Fibroblast of skin of abdomen (primary cell): ENCODE results near the gene GULP1.
A peak's percentile ranks its signal among the peaks of the same experiment; 100 is the strongest.
"Not testable (repeated sequence)": the region's sequence is repeated elsewhere in the genome, so short reads cannot be mapped to it uniquely, and the experiment has no call there.

Source experiments
- DNase-seq: peaks from one replicate; pipeline ENCODE4 v3.0.0-alpha.2; 2013

The GULP1 gene

DNA sequence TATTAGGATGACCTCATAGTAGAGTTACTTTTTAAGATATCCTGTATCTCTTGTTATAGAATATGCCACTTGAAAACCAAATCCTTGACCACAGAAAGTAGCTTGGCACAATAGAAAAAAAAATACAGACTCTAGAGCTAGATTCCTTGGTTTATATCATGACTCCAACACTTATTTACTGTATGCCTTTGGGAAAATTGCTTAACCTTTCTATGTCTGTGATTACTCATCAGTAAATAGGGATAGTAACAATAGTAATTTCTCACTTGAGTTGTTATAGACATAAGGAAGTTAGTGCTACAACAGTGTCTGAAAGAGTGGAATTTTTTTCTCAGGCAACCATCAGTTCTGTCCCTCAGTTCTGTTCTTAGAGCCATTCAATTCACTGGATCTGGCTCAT is 193.8 kb downstream of the GULP1 start:
- no peak for DNase-seq

DNA sequence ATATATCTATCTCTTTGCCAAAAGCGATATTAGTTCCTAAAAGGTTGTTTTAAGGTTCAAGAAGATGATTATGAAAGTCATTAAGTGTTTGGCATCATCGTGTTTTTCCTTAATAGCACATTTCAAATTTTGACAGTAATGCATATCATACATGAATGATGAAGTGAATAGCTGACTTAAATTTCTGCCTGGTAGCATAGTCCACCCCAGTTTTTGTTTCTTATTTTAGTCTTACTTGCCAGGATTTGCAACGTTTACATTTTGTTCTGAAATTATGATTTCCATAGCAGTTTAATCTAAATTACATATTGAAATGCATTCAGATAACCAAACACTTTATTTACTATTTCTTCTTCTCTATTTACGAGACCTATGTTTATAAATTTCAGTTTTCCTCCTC is 201.1 kb downstream of the GULP1 start:
- DNase-seq = no peak

DNA sequence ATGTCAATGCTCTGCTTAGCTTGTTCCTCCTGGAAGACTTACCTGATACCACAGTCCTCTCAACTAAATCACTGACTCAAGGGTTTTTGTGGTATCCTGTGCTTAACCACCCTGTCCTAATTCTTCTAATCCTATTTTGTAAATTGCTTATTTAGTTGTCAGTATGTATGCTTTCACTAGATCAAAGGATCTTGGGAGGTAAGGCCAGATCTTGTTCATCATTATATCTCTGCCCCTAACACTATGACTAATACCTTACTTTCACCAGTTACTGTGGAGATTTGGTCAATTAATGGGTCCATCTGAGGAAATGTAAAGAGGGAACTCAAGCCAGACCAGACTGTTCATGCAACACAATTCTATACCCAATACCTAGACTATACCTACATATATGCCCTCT is 203.2 kb downstream of the GULP1 start:
- no peak for DNase-seq

DNA sequence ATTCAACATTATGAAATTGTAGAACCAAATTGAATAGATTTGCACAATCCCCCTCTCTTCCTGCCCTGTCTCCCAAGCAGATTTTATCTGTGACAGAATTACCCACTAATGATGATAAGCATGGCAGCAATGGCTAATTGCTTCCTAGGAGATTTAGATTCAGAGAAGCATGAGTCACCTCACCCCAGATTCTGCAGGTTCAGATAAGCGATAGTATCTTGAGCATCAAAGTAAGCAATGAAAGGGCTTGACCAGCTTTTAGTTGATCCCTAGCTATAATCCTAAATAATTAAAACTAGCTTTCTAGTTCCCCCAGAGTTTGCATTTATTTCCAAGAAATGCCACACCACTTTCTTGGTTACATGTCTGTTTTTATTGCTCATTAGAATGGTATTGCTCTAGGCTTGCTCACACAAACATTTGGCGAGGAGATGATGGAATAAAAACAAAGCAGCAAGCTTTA is 204.3 kb downstream of the GULP1 start:
- peak; percentile 39 for DNase-seq

DNA sequence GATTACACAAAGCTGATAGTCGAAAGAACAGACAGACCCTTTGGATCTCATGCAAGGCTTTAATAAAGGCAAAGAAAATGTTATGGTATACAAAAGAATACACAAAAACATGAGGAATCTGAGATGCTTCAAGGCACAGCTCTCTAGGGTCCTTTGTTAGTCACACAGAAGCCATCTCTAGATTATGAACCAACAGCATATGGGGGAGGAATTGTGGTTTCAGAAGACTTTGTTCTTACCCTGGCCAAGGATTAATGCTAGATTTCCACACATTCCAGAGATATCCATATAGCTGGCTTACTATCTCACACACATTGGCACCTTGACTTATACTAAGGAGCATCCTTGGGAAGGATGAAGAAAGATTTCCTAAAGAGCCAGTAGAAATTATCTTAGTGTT is 206.1 kb downstream of the GULP1 start:
- DNase-seq = peak; percentile 34

DNA sequence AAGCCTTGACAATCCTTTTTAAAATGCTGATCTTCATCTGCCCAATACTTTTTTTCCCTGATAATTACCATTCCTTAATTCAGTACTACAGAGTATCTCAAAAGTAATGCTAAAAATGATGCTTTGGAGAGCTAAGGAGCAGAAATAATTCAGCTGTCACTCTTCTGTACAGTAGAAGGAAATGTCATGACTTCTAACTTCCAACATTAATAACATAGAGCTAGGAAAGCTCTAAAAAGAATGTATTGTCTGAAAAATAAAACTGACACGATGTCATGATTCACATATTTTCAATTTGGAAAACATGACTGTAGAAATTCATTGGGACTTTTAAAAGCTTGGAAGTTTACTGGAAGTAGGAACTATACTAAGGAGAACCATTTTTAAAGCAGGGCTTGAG is 212.3 kb downstream of the GULP1 start:
- DNase-seq = no peak

DNA sequence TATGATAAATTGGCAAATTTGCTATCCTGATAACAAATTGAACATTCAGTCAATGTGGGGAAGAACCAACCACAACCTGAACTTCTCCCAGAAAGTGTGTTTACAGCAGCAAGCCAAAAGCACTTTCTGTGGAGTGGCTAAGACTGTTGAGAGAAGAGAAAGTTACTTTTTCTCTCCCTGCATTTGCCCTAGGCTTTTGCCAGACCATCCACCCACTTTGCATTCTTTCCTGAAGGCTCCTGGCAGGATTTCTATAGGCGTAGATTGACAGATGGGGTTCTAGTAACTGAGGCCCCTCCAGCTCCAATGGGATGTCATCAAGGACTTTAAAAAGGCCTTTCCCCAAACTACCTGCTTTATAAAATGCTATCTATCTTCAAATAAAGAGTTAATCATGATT is 215.2 kb downstream of the GULP1 start:
- DNase-seq = no peak

DNA sequence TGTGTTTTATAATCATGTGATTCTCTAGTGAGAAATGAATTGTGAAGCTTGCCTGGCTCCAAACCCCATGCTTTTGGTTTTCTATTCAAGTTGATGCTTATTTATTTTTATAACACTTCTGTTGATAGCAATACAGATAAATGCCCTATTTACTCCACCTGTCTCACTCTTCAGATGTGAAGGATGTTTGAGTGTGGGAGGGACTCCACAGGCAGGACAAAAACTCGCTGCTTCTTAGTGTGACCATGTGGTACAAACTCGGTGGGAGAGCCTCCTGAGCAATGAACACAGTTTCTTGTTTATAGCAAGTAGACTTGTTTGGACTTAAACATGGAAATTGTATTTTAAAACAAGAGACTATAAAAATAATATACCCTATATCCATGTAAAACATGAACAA is 219.7 kb downstream of the GULP1 start:
- DNase-seq = no peak

DNA sequence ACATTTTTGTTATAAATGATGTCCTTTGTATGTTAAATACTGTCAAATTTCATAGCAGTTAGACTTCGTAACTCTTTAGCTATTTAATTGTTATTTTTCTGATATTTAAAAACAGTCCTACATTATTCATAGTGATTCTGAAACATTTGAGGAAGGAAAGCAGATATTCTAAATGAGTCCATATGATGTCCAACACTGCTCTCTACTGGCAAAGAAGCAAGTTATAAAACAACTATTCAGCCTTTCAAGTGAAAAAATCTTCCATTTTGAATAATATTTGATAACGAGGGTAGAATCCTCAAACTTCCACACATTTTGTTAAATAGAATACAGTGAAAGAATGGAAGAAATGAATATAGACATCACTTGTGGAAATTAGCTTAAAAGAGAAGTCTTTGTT is 220.8 kb downstream of the GULP1 start:
- DNase-seq = peak; percentile 67

DNA sequence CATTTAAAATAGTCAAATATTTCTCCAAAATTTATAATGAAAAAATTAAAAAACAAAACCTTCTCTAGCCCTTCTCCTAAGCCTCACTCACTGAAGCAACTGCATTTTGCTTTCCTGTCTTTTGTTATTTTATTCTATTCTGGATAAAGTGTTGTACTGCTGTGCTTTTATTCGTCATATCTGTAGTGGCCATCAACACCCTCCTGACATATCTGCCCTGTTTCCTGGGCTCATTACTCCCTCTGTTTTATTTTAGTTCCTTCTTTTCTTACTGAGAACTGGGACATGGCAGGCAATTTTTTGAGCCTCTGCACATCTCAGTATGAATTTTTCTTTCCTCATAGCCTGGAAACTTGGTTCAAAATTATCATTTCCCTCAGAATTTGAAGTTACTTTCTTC is 224.2 kb downstream of the GULP1 start:
- DNase-seq = no peak

DNA sequence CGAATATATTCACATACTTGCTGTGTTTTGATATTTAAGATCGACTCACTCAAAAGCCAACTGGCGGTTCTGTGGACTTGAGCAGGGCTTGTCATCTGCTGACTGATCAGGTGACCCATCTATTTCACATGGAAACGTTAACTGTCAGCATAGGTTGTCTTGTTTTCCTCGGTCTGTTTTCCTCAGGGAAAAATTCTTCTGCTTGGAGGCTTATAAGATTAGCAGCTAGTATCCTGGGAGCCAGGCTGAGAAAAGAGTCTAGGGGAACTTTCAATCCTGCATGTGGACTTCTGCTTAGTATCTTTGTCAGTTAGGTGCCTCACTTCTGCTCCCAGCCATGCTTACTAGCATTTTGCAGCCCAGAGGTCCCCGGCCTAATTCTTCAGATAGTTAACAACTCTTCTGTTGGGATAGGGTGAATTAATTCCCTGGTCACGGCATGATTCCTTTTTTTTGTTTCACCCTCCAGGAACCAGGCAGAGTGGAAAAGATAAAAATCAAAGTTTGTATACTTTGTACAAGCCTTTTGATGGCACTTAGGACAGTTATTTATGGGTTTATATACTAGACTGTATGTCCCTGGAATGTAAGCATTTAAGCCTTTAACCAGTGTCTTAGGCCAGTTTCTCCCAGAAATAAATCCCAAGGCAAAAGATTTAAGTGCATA is 226.0 kb downstream of the GULP1 start:
- peak; percentile 16 for DNase-seq

DNA sequence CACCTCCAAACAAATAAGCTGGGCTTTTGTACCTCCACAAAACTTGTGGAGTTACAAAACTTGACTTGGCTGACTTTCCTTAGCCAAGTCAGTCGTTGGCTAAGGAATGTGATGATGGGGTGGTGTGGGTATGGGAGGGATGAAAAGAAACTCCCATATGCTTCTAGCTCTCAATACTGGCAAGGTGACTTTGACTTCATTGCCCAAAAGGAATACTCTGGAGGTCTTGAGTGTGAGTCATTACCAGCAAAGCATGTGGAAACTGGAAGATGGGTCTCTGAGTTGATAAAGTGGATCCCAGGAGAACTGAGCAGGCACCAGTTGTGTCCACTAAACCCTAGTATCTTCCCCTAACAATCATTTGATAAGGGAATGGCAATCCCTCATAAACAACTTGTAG is 226.7 kb downstream of the GULP1 start:
- DNase-seq = peak; percentile 67

DNA sequence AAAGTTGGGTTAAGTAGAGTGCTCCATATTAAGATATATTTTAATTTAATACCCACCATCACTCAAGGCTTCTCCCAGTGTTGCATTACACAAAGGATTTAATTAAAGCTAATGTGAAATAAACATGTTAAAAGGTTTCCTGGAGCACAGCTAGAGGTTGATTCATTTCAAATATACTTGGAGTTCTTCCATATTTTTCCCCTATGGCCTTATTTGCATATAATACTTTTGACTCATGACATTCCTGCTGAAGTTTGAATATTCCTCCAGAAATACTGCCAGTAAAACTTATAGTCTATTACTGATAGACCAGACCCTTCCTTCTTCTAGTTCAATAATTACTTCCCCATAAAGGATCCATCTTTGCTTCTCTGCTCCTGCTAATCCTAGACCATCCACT is 227.5 kb downstream of the GULP1 start:
- DNase-seq = peak; percentile 83

DNA sequence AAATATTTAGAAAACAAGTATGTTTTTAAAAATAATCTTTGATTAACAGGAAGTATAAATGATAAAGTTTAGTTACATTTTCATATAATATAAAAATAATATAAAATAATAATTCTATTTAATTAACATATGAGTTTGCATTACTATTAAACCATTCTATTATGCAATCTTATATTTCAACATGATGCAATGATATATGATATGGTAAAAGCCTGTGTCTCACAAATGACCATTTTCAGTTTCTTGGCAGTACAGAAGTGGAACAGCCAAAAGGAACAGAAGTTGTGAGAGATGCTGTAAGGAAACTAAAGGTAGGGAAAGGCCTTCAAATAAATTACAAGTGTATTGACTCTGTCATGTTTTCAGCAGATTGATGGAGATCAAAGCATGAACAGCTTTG is 230.8 kb downstream of the GULP1 start:
- DNase-seq = no peak

DNA sequence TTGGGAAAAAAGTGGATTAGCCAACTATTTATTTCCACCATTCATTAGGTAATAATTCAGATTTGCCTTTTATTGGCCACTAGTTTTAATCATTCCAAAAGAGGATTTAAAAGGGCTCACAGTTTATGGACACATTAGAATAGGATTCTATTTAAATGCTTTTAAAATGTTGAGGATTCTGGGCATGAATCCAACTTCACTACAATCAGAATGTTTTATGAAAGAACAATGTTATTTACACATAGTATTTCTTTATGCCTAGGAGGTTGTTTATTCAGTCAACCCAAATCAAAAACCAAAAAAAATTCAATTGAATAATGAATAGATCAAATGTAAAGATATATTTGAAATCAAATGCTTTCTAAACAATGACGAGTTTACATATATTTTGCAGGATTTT is 232.2 kb downstream of the GULP1 start:
- DNase-seq = peak; percentile 14

DNA sequence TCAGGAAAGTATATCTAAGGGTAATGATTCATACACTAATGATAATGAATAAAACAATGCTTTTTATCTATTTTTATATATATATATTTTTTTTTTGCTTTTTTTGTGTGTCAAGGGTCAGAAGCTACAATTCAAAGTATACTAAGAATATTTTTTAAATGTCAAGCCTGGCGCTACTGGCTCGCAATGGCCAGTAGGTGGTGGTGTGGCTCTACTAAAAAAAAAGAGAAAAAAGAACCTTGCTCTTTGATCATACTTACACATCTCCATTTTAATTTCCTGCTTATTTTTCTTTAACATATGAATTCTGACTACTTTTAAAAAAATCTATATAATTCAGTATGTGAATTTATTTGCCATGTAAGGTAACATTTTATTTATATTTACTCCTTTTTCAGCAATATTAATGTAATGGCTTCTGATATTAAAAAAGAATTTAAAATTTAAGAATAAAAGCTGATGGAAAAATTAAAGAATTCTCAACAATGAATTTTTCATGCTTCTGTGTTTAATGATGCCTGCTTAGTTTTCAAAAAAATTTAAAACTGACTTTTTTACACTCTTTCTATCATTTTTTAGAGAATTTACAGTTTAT is 232.9 kb downstream of the GULP1 start:
- peak; percentile 71 for DNase-seq

DNA sequence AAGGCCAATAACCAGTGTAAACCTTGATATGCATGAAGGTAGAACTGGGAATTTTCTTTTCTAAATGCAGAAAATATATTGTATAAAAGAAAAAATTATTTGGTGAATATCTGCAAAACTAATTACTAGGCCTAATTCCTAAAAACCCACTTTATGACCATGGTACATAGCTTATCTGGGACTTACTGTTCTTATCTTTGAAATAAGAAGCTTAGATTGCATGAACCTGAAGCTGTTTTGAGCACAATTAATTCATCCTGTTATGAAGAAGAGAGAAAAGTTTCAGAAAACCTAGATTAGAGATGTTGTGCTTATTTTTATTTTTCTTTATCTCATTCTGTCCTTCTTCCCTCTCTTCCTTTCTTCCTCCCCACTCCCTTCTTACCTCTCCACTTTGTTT is 235.0 kb downstream of the GULP1 start:
- no peak for DNase-seq

DNA sequence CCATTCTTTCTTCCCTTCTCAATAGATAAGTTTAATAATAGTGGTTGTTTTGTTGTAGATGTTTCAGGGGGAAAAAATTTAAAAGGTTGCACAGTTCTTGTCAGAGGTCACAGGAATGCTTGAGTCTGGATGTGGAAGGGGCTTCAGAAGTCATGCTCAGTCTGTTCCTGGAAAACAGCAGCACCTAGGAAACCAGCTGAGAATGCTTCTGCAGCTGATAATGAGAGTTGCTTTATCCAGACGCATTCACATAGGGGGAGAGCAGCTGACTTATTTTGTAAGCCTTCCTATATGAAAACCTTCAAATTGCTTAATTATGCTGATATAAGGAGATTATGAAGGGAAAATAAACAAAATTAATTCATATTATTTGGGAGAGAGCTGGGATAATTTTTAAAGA is 235.5 kb downstream of the GULP1 start:
- DNase-seq = peak; percentile 46

DNA sequence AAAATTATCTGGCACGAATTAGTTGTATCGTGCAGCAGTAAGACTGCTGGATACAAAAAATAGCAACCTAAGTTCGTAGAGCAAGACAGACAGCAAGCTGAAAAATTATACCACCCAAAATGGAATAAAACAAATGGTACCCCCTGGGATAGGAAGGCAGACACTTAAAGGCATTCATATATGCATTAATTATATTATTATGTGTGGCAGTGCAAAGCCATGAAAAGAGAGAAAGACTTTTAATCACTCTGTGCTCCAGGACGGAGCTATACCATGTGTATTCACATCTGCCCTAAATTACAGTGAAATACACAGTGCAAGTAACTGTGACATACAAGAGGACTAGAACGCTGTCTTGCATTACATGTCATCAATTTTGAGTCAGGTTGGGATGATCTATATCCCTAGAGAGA is 235.9 kb downstream of the GULP1 start:
- DNase-seq = peak; percentile 44

DNA sequence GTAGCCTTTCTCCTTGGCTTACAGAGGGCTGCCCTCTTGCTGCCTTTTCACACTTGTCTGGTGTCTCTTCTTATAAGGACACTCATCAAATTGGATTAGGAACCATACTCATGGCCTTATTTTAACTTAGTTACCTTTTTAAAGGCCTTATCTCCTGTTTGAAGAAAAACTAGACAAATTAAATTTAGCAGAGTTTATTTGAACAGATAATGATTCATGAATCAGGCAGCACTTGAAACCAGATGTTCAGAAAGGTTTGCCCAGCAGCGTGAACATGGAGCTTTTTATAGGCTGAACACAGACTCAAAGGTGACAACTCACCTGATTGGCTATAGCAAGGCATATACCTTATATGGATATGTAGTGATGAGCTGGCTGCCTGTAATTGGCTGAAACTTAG is 238.0 kb downstream of the GULP1 start:
- no peak for DNase-seq

DNA sequence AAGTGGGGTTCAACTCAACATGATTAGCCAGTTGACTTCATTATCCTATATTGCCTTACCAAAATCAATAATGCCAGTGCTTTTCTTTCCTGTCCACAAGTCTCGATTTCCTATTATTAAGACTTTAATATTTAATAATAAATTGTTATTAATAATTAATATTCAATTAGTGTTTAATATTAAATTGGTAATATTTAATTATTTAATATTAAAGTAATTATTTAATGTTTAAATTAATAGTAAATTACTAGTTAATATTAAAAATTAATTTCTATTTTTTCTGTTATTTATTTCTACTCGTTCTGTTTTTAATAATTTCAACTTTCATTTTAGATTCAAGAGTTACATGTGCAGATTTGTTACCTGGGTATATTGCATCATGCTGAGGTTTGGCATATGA is 243.2 kb downstream of the GULP1 start:
- DNase-seq = no peak

DNA sequence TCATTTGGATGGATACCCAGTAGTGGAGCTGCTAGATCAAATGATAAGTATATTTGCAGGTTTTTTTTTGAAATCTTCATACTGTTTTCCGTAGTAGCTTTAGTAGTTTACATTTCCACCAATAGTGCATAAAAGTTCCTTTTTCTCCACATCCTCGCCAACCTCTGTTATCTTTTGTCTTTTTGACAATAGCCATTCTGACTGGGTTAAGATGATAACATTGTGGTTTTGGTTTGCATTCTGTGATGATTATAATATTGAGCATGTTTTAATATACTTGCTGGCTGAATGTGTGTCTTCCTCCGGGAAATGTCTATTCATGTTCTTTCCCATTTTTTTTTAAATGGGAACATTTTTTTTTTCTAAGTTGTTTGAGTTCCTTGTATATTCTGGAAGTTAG is 260.0 kb downstream of the GULP1 start:
- no peak for DNase-seq

DNA sequence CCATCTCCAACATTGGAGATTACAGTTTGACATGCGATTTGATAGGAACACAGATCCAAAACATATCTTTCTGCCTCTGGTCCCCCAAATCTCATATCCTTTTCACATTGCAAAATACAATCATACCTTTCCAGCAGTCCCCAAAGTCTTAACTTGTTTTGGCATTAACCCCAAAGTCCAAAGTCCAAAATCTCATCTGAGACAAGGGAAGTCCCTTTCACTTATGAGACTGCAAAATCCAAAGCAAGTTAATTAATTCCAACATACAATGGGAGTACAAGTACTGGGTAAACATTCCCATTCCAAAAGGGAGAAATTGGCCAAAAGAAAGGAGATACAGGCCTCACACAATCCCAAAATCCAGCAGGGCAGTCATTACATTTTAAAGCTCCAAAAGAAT is 265.4 kb downstream of the GULP1 start:
- no peak for DNase-seq

DNA sequence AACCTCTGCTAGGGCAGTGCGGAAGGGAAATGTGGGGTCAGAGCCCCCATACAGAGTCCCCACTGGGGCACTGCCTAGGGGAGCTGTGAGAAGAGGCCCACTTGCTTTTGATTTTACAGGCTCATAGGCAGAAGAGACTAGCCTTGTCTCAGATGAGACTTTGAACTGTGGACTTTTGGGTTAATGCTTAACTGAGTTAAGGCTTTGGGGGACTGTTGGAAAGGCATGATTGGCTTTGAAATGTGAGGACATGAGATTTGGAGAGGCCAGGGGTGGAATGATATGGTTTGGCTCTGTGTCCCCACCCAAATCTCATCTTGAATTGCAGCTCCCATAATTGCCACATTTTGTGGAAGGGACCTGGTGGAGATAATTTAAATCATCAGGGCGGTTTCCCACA is 267.8 kb downstream of the GULP1 start:
- not testable (repeated sequence) for DNase-seq

DNA sequence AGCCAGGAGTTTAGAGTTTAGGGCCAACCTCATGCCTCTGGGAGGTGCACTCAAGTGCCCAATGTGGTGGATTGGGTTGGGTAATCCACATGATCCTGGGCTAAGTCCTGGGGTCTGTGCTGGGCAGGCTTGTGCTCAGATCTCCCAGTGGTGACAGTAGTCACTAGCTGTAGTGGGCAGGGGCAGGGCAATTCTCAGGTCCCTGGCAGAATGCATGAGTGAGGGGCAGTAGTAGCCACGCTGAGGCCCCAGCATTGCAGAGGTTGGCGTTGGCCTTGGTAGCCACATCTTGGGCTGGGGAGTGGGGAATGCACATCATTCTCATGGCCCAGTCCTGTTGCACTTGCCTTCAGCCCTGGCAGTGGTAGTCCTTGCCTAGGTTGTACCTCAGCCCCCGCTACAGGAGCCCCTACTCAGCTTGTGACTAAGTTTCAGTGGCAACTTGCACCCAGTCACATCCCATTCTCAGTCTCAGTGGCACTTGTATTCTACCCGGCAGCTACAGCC is 269.9 kb downstream of the GULP1 start:
- DNase-seq = no peak
